HCT116 (cell line): ENCODE measurements around the gene IPO11. TPM values are rescaled to one million over a fixed set of nuclear protein-coding genes. Genes with fewer than 3 reads are reported as not detected.

Experiments used
- ATAC-seq: fragments of 200-7000 bp; cut with Tn5 transposase; 2 replicates; pipeline ENCODE4 v1.9.1; 2020; ENCODE audit warnings: mild to moderate bottlenecking, moderate library complexity
- BruUV-seq: library from RNA; stranded (reverse); fragments of 400-500 nt; replicated peaks from 2 replicates; lab custom pipeline; 2021; lab: Mats Ljungman, UMichigan
- CTCF ChIA-PET: fragments of 300-600 bp; sonication (Branson Sonifier 250); formaldehyde crosslinking; loops from one replicate; lab custom pipeline; 2021; ENCODE audit warnings: antibody characterized with exemption; lab: Charles Lee
- POLR2A ChIA-PET: fragments of 300-600, 350-600 bp; sonication (Branson Sonifier 250); formaldehyde crosslinking; loops from one replicate; lab custom pipeline; 2021; ENCODE audit warnings: antibody characterized with exemption; lab: Charles Lee
- RAD21 ChIA-PET, 2 experiments: fragments of 300-600 bp; sonication (Branson Sonifier 250); formaldehyde crosslinking; loops; one replicate each; lab custom pipeline; 2023; ENCODE audit warnings: low total read pairs in 2 of 2; ENCODE audit not compliant: uncharacterized antibody in 2 of 2, unreplicated experiment in 2 of 2, low non-redundant PET in 1 of 2; lab: Charles Lee
- DNase-seq: peaks from one replicate; pipeline ENCODE4 v3.0.0-alpha.2; 2010; ENCODE audit warnings: low read depth, low spot score
- H2AFZ ChIP-seq: fragments of 200-600 bp; shearing (Covaris generic), sonication (generic); 2 replicates; pipeline ENCODE4 v1.6.1; 2017; ENCODE audit warnings: low read depth, mixed run types, mixed read lengths, antibody characterized with exemption, low read length; ENCODE audit not compliant: poor library complexity, severe bottlenecking
- H3K27ac ChIP-seq: 2 replicates; pipeline ENCODE4 v1.5.1; 2012; ENCODE audit warnings: low read depth, low read length
- H3K27me3 ChIP-seq: fragments of 200-600 bp; sonication (generic); 2 replicates; pipeline ENCODE4 v1.6.1; 2016; ENCODE audit warnings: mixed run types, low read length, mixed read lengths; ENCODE audit not compliant: insufficient read depth
- H3K36me3 ChIP-seq, 2 experiments: fragments of 200-500 bp in 1 of 2; fragments of 200-600 bp in 1 of 2; sonication (Bioruptor generic) in 1 of 2; sonication (generic) in 1 of 2; 2 replicates each; pipeline versions ENCODE4 v1.5.1 to v1.6.1; 2014 to 2016; ENCODE audit warnings: low read length in 2 of 2, inconsistent platforms in 1 of 2, mixed read lengths in 1 of 2, mixed run types in 1 of 2; ENCODE audit not compliant: insufficient read depth in 2 of 2, control insufficient read depth in 1 of 2
- H3K4me1 ChIP-seq, 2 experiments: fragments of 200-600 bp in 1 of 2; sonication (generic) in 1 of 2; 2 replicates each; pipeline versions ENCODE4 v1.5.1 to v1.6.1; 2012 to 2017; ENCODE audit warnings: low read length in 2 of 2, inconsistent platforms in 1 of 2, mild to moderate bottlenecking in 1 of 2, mixed read lengths in 1 of 2, mixed run types in 1 of 2, moderate library complexity in 1 of 2; ENCODE audit not compliant: insufficient read depth in 2 of 2, control insufficient read depth in 1 of 2
- H3K4me2 ChIP-seq: fragments of 200-600 bp; sonication (generic); 2 replicates; pipeline ENCODE4 v1.6.1; 2017; ENCODE audit warnings: mixed run types, low read length, mixed read lengths
- H3K4me3 ChIP-seq, 2 experiments: fragments of 200-600 bp in 1 of 2; sonication (generic) in 1 of 2; replicated peaks in 1 of 2; 2 replicates each; pipeline ENCODE4 v1.5.1; 2011 to 2016; ENCODE audit warnings: low read length in 2 of 2, control low read depth in 1 of 2, low read depth in 1 of 2, mild to moderate bottlenecking in 1 of 2, mixed read lengths in 1 of 2, mixed run types in 1 of 2
- H3K79me2 ChIP-seq: fragments of 200-600 bp; sonication (generic); 2 replicates; pipeline ENCODE4 v1.6.1; 2017; ENCODE audit warnings: mild to moderate bottlenecking, mixed run types, low read length, moderate library complexity, mixed read lengths; ENCODE audit not compliant: insufficient read depth
- H3K9ac ChIP-seq: fragments of 200-600 bp; sonication (generic); 2 replicates; pipeline ENCODE4 v1.6.1; 2016; ENCODE audit warnings: low read length, mixed read lengths
- H3K9me2 ChIP-seq: fragments of 200-600 bp; sonication (generic), shearing (Covaris generic); 2 replicates; pipeline ENCODE4 v1.6.1; 2017; ENCODE audit warnings: mixed run types, mild to moderate bottlenecking, moderate library complexity; ENCODE audit not compliant: insufficient read depth
- H3K9me3 ChIP-seq, 2 experiments: fragments of 200-500 bp in 1 of 2; fragments of 200-600 bp in 1 of 2; sonication (Bioruptor generic) in 1 of 2; sonication (generic) in 1 of 2; 2 replicates each; pipeline ENCODE4 v1.6.1; 2014 to 2017; ENCODE audit warnings: low read length in 2 of 2, mixed read lengths in 2 of 2, inconsistent platforms in 1 of 2, low read depth in 1 of 2, mild to moderate bottlenecking in 1 of 2, mixed run types in 1 of 2, moderate library complexity in 1 of 2; ENCODE audit not compliant: control insufficient read depth in 1 of 2, insufficient read depth in 1 of 2
- H4K20me1 ChIP-seq: fragments of 200-600 bp; sonication (generic), shearing (Covaris generic); 2 replicates; pipeline ENCODE4 v1.6.1; 2017; ENCODE audit warnings: mixed run types, mild to moderate bottlenecking, moderate library complexity; ENCODE audit not compliant: insufficient read depth
- CBX3 ChIP-seq: IDR thresholded peaks from 2 replicates; pipeline ENCODE4 v1.6.1; 2012; ENCODE audit warnings: low read depth
- FOSL1 ChIP-seq: IDR thresholded peaks from 2 replicates; pipeline ENCODE4 v1.6.1; 2012; ENCODE audit warnings: low read depth
- JUND ChIP-seq: IDR thresholded peaks from 2 replicates; pipeline ENCODE4 v1.6.1; 2012
- SP1 ChIP-seq: IDR thresholded peaks from 2 replicates; pipeline ENCODE4 v1.6.1; 2012; ENCODE audit warnings: low read depth
- ZNF274 ChIP-seq: fragments of 200-500 bp; sonication (Bioruptor generic); IDR thresholded peaks from 2 replicates; pipeline ENCODE4 v1.6.1; 2014; ENCODE audit warnings: mild to moderate bottlenecking, low read depth, low read length, inconsistent platforms
- intact Hi-C: fragments of 100-400 bp; cut with micrococcal nuclease; formaldehyde crosslinking; loops from 2 replicates; pipeline ENCODE4 v1.10.0; 2022
- total RNA-seq: library from RNA; stranded (reverse); gene quantifications from one replicate; pipeline ENCODE4 v1.2.1, GENCODE V29; 2021; ENCODE audit not compliant: unreplicated experiment
- TF ChIP-seq, protein P1 (sequence below): IDR thresholded peaks from 2 replicates; pipeline ENCODE4 v1.6.1; 2011; ENCODE audit warnings: mild to moderate bottlenecking, low read length, moderate library complexity; ENCODE audit not compliant: insufficient replicate concordance; ENCODE audit errors: extremely low read depth
- TF ChIP-seq, protein P2 (sequence below): IDR thresholded peaks from 2 replicates; pipeline ENCODE4 v1.6.1; 2012; ENCODE audit warnings: low read depth

The IPO11 gene
- total RNA-seq, 1 experiment from 2014 or later = 55.1 TPM

DNA sequence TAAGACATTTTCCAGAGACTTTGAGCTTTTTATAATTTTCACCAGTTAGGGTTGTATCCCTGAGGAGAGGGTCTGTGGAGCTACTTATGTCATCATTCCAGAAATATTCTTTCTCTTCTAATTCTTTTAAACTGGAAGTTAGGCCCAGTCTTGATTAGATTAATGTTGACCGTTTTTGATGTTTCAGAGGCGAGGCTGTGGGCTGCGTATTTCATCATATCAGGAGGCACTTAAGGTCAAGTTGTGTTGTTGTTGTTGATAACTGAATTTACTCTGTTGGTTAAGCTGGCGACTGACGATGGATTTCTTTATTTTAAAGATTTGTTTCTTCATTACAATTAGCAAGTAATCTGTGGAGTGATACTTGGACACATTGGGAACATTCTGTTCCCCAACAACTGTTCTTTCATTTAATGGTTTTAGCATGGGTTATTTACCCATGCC lies 20.1 kb downstream of the IPO11 start:
- RAD21 ChIA-PET = no interaction called here

More for the DNA sequence above, 20.1 kb downstream of the IPO11 start:
- Histone ChIP-seq H3K9ac (no peak overlapping the region), H3K4me2 (no peak overlapping the region), H3K79me2 (peaks cover 98% of the 10 kb centered on the region), H3K27ac (no peak overlapping the region), H3K9me3 (no peaks in the 10 kb centered on the region), H4K20me1 (peaks cover 9% of the 10 kb centered on the region; the same call in 1 of the 2 replicates), H3K4me1 (no peaks in the 10 kb centered on the region), H3K9me2 (no peaks in the 10 kb centered on the region), H2AFZ (no peak overlapping the region), H3K27me3 (no peaks in the 10 kb centered on the region), H3K36me3 (0 out of 4 replicates have a peak, but pooled peaks cover 0 to 1% of the 10 kb centered on the region in 2 experiments), H3K4me3 (no peak overlapping the region)
- TF ChIP-seq, protein P1, sequence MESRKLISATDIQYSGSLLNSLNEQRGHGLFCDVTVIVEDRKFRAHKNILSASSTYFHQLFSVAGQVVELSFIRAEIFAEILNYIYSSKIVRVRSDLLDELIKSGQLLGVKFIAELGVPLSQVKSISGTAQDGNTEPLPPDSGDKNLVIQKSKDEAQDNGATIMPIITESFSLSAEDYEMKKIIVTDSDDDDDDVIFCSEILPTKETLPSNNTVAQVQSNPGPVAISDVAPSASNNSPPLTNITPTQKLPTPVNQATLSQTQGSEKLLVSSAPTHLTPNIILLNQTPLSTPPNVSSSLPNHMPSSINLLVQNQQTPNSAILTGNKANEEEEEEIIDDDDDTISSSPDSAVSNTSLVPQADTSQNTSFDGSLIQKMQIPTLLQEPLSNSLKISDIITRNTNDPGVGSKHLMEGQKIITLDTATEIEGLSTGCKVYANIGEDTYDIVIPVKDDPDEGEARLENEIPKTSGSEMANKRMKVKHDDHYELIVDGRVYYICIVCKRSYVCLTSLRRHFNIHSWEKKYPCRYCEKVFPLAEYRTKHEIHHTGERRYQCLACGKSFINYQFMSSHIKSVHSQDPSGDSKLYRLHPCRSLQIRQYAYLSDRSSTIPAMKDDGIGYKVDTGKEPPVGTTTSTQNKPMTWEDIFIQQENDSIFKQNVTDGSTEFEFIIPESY = no peak
- no peak for TF ChIP-seq JUND
- no peak for TF ChIP-seq ZNF274
- no peak for TF ChIP-seq SP1
- no peak for TF ChIP-seq CBX3
- TF ChIP-seq, protein P2, sequence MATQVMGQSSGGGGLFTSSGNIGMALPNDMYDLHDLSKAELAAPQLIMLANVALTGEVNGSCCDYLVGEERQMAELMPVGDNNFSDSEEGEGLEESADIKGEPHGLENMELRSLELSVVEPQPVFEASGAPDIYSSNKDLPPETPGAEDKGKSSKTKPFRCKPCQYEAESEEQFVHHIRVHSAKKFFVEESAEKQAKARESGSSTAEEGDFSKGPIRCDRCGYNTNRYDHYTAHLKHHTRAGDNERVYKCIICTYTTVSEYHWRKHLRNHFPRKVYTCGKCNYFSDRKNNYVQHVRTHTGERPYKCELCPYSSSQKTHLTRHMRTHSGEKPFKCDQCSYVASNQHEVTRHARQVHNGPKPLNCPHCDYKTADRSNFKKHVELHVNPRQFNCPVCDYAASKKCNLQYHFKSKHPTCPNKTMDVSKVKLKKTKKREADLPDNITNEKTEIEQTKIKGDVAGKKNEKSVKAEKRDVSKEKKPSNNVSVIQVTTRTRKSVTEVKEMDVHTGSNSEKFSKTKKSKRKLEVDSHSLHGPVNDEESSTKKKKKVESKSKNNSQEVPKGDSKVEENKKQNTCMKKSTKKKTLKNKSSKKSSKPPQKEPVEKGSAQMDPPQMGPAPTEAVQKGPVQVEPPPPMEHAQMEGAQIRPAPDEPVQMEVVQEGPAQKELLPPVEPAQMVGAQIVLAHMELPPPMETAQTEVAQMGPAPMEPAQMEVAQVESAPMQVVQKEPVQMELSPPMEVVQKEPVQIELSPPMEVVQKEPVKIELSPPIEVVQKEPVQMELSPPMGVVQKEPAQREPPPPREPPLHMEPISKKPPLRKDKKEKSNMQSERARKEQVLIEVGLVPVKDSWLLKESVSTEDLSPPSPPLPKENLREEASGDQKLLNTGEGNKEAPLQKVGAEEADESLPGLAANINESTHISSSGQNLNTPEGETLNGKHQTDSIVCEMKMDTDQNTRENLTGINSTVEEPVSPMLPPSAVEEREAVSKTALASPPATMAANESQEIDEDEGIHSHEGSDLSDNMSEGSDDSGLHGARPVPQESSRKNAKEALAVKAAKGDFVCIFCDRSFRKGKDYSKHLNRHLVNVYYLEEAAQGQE = no peak
- no peak for TF ChIP-seq FOSL1
- BruUV-seq = no TSS peak
- DNase-seq (no peak), ATAC-seq (no peak)
- ChIA-PET CTCF (interaction anchor here (1.0 kb wide), 1 partner anchor 11 kb away, joined by 4 read pairs; no protein-coding TSS in a partner anchor), POLR2A (no interaction called here)
- intact Hi-C loops = no loop called here
